IMR-90 (cell line): ENCODE data around the gene GPC6. TPM values are rescaled to one million over a fixed set of nuclear protein-coding genes. Genes with fewer than 3 reads are reported as not detected.

ENCODE experiments used
- ATAC-seq: fragments of 200-7000 bp; cut with Tn5 transposase; 2 replicates; pipeline ENCODE4 v1.9.1; 2020; ENCODE audit warnings: low read depth, mild to moderate bottlenecking, moderate library complexity
- BruUV-seq: library from RNA; stranded (reverse); fragments of 400-500 nt; replicated peaks from 2 replicates; lab custom pipeline; 2021; lab: Mats Ljungman, UMichigan
- CTCF ChIA-PET: fragments of 300-600 bp; formaldehyde crosslinking; extraction: SDS; loops from one replicate; lab custom pipeline; 2021; ENCODE audit warnings: antibody characterized with exemption; lab: Yijun Ruan, JAX
- POLR2A ChIA-PET: fragments of 300-600 bp; sonication (Branson Sonifier 250); formaldehyde crosslinking; loops from one replicate; lab custom pipeline; 2022; ENCODE audit warnings: antibody characterized with exemption; ENCODE audit not compliant: unreplicated experiment; lab: Charles Lee
- DNase-seq: peaks from one replicate; pipeline ENCODE4 v3.0.0; 2013
- H2AFZ ChIP-seq: replicated peaks from 2 replicates; pipeline ENCODE3; 2013; ENCODE audit warnings: low read length, mild to moderate bottlenecking; ENCODE audit not compliant: poor library complexity
- H2AK5ac ChIP-seq: 2 replicates; pipeline ENCODE4 v1.6.1; 2013; ENCODE audit warnings: low read depth, low read length, inconsistent platforms
- H2AK9ac ChIP-seq: replicated peaks from 2 replicates; pipeline ENCODE3; 2013; ENCODE audit warnings: mild to moderate bottlenecking, low read depth, low read length, moderate library complexity; ENCODE audit not compliant: poor library complexity
- H2BK120ac ChIP-seq: 2 replicates; pipeline ENCODE4 v1.6.1; 2013; ENCODE audit warnings: low read depth, low read length, inconsistent platforms
- H2BK15ac ChIP-seq: 3 replicates; pipeline ENCODE4 v1.6.1; 2013; ENCODE audit warnings: low read depth, low read length, inconsistent platforms
- H2BK20ac ChIP-seq: 2 replicates; pipeline ENCODE4 v1.6.1; 2013; ENCODE audit warnings: low read depth, mild to moderate bottlenecking, inconsistent platforms, low read length, moderate library complexity
- H2BK5ac ChIP-seq: 2 replicates; pipeline ENCODE4 v1.6.1; 2013; ENCODE audit warnings: mild to moderate bottlenecking, low read depth, low read length, inconsistent platforms; ENCODE audit not compliant: poor library complexity, severe bottlenecking
- H3K14ac ChIP-seq: replicated peaks from 2 replicates; pipeline ENCODE4 v1.6.1; 2013; ENCODE audit warnings: low read depth, low read length, inconsistent platforms
- H3K18ac ChIP-seq: 2 replicates; pipeline ENCODE4 v1.6.1; 2013; ENCODE audit warnings: low read depth, low read length, control low read depth
- H3K23ac ChIP-seq: 2 replicates; pipeline ENCODE4 v1.6.1; 2013; ENCODE audit warnings: low read depth, low read length, inconsistent platforms
- H3K27ac ChIP-seq: 2 replicates; pipeline ENCODE4 v1.5.1; 2013; ENCODE audit warnings: mild to moderate bottlenecking, control low read depth, low read length; ENCODE audit not compliant: insufficient read depth
- H3K27me3 ChIP-seq: 2 replicates; pipeline ENCODE4 v1.6.1; 2013; ENCODE audit warnings: low read length; ENCODE audit not compliant: control insufficient read depth, insufficient read depth
- H3K36me3 ChIP-seq: 2 replicates; pipeline ENCODE4 v1.6.1; 2013; ENCODE audit warnings: low read length, mixed read lengths; ENCODE audit not compliant: control insufficient read depth, insufficient read depth
- H3K4ac ChIP-seq: 2 replicates; pipeline ENCODE4 v1.6.1; 2013; ENCODE audit warnings: low read depth, low read length, inconsistent platforms
- H3K4me1 ChIP-seq: 2 replicates; pipeline ENCODE4 v1.6.1; 2013; ENCODE audit warnings: low read length, mixed read lengths; ENCODE audit not compliant: control insufficient read depth, insufficient read depth
- H3K4me2 ChIP-seq: 2 replicates; pipeline ENCODE4 v1.6.1; 2013; ENCODE audit warnings: low read depth, mild to moderate bottlenecking, control low read depth, low read length, moderate library complexity
- H3K4me3 ChIP-seq: 2 replicates; pipeline ENCODE4 v1.5.1; 2013; ENCODE audit warnings: low read depth, mild to moderate bottlenecking, control low read depth, low read length, moderate library complexity; ENCODE audit not compliant: insufficient read depth
- H3K56ac ChIP-seq: 2 replicates; pipeline ENCODE4 v1.6.1; 2013; ENCODE audit warnings: low read length, inconsistent platforms; ENCODE audit not compliant: insufficient read depth; ENCODE audit errors: extremely low read depth
- H3K79me1 ChIP-seq, 2 experiments: 2 replicates each; pipeline ENCODE4 v1.6.1; 2013; ENCODE audit warnings: low read length in 2 of 2, inconsistent platforms in 1 of 2, low read depth in 1 of 2
- H3K9ac ChIP-seq: 2 replicates; pipeline ENCODE4 v1.6.1; 2013; ENCODE audit warnings: low read depth, low read length, control low read depth
- H3K9me1 ChIP-seq: 2 replicates; pipeline ENCODE4 v1.6.1; 2013; ENCODE audit warnings: low read length, inconsistent platforms; ENCODE audit not compliant: insufficient read depth
- H3K9me3 ChIP-seq: 2 replicates; pipeline ENCODE4 v1.6.1; 2013; ENCODE audit warnings: low read length; ENCODE audit not compliant: control insufficient read depth, insufficient read depth
- H4K20me1 ChIP-seq: 2 replicates; pipeline ENCODE4 v1.6.1; 2013; ENCODE audit warnings: low read length, inconsistent platforms; ENCODE audit not compliant: insufficient read depth
- H4K5ac ChIP-seq: 2 replicates; pipeline ENCODE4 v1.6.1; 2013; ENCODE audit warnings: mild to moderate bottlenecking, low read depth, low read length, control low read depth
- H4K8ac ChIP-seq, 2 experiments: 2 replicates each; pipeline ENCODE4 v1.6.1; 2013; ENCODE audit warnings: low read depth in 2 of 2, low read length in 2 of 2, control low read depth in 1 of 2, inconsistent platforms in 1 of 2
- H4K91ac ChIP-seq: 2 replicates; pipeline ENCODE4 v1.6.1; 2013; ENCODE audit warnings: low read depth, low read length, inconsistent platforms; ENCODE audit not compliant: insufficient read depth
- BHLHE40 ChIP-seq: fragments of 150-350 bp; IDR thresholded peaks from 2 replicates; pipeline ENCODE4 v1.6.1; 2016; ENCODE audit warnings: mild to moderate bottlenecking, low read depth, low read length
- CEBPB ChIP-seq: IDR thresholded peaks from 2 replicates; pipeline ENCODE4 v1.6.1; 2012; ENCODE audit warnings: low read depth, low read length, improper control_type of control experiment
- CHD1 ChIP-seq: IDR thresholded peaks from 2 replicates; pipeline ENCODE4 v1.6.1; 2012; ENCODE audit warnings: low read depth, low read length, improper control_type of control experiment
- CTCF ChIP-seq: conservative IDR thresholded peaks from 2 replicates; pipeline ENCODE4 v1.5.1; 2012; ENCODE audit warnings: mild to moderate bottlenecking, low read depth, low read length, improper control_type of control experiment
- ELK1 ChIP-seq: fragments of 150-350 bp; IDR thresholded peaks from 2 replicates; pipeline ENCODE4 v1.6.1; 2016; ENCODE audit warnings: low read depth, mild to moderate bottlenecking, low read length, moderate library complexity, borderline replicate concordance
- FOS ChIP-seq: fragments of 150-350 bp; IDR thresholded peaks from 2 replicates; pipeline ENCODE4 v1.6.1; 2016; ENCODE audit warnings: low read depth, low read length
- MAFK ChIP-seq: IDR thresholded peaks from 2 replicates; pipeline ENCODE4 v1.6.1; 2012; ENCODE audit warnings: low read depth, low read length, improper control_type of control experiment
- MAZ ChIP-seq: IDR thresholded peaks from 2 replicates; pipeline ENCODE4 v1.6.1; 2012; ENCODE audit warnings: low read depth, mild to moderate bottlenecking, low read length, improper control_type of control experiment, moderate library complexity, borderline replicate concordance
- MXI1 ChIP-seq: IDR thresholded peaks from 2 replicates; pipeline ENCODE4 v1.6.1; 2012; ENCODE audit warnings: low read depth, mild to moderate bottlenecking, low read length, moderate library complexity, borderline replicate concordance
- NFE2L2 ChIP-seq: fragments of 150-350 bp; IDR thresholded peaks from 2 replicates; pipeline ENCODE4 v1.6.1; 2016; ENCODE audit warnings: low read depth, mild to moderate bottlenecking, low read length
- POLR2A ChIP-seq: IDR thresholded peaks from 2 replicates; pipeline ENCODE4 v1.6.1; 2012; ENCODE audit warnings: mild to moderate bottlenecking, low read depth, low read length
- RAD21 ChIP-seq: IDR thresholded peaks from 2 replicates; pipeline ENCODE4 v1.6.1; 2012; ENCODE audit warnings: low read length, improper control_type of control experiment
- RCOR1 ChIP-seq: IDR thresholded peaks from 2 replicates; pipeline ENCODE4 v1.6.1; 2012; ENCODE audit warnings: mild to moderate bottlenecking, low read length, improper control_type of control experiment; ENCODE audit not compliant: insufficient replicate concordance
- RFX5 ChIP-seq: IDR thresholded peaks from 2 replicates; pipeline ENCODE4 v1.8.0; 2012; ENCODE audit warnings: low read depth, mild to moderate bottlenecking, low read length, moderate library complexity
- SMC3 ChIP-seq: fragments of 150-350 bp; IDR thresholded peaks from 2 replicates; pipeline ENCODE4 v1.6.1; 2016; ENCODE audit warnings: low read depth, mild to moderate bottlenecking, antibody characterized with exemption, low read length, moderate library complexity
- USF2 ChIP-seq: fragments of 150-350 bp; IDR thresholded peaks from 2 replicates; pipeline ENCODE4 v1.6.1; 2017; ENCODE audit warnings: mild to moderate bottlenecking, antibody characterized with exemption, low read length, low read depth
- WGBS, 2 experiments: methylation state at CpG; one replicate each; pipeline versions ENCODE4 v1.1.5 to v1.1.7; 2013; ENCODE audit warnings: missing lambda C conversion rate in 2 of 2; ENCODE audit not compliant: insufficient read length in 1 of 2; ENCODE audit errors: extremely low coverage in 2 of 2; 5-methylcytosine and 5-hydroxymethylcytosine counted together
- dilution Hi-C: fragments of 300-500 bp; cut with HindIII; formaldehyde crosslinking; loops from one replicate; pipeline ENCODE4 v1.14.3; 2018; ENCODE audit warnings: low sequenced_read_pairs; ENCODE audit not compliant: unreplicated experiment
- in situ Hi-C: fragments of 300-500 bp; cut with MboI; formaldehyde crosslinking; loops from 3 replicates; pipeline ENCODE4 v1.14.3; 2019; ENCODE audit warnings: low sequenced_read_pairs, inconsistent platforms, mixed read lengths
- intact Hi-C: fragments of 100-400 bp; cut with micrococcal nuclease; formaldehyde crosslinking; loops from 2 replicates; pipeline ENCODE4 v1.10.0; 2022
- polyA plus RNA-seq, 3 experiments: library from polyadenylated mRNA; depleted of rRNA; stranded (reverse); fragments of >200 nt; gene quantifications; 2 replicates each; pipeline ENCODE4 v1.2.3, GENCODE V29; 2012; ENCODE audit warnings: low replicate concordance in 1 of 3
- total RNA-seq: library from RNA; depleted of rRNA; stranded (reverse); fragments of >200 nt; gene quantifications from 2 replicates; pipeline ENCODE4 v1.2.3, GENCODE V29; 2012

Gene GPC6
- total and polyA plus RNA-seq, 2 of the 4 experiments (the other 2 are of a cell fraction) = 14.9 to 39.4 TPM

GRCh38 chr13:93744886-93745285 is 518.3 kb downstream of the GPC6 start:
- Histone ChIP-seq H2BK5ac (no peak overlapping the region), H3K4me1 (no peaks in the 10 kb centered on the region), H3K4me3 (no peak overlapping the region), H3K9ac (no peak overlapping the region), H2BK20ac (no peak overlapping the region), H3K27me3 (no peaks in the 10 kb centered on the region), H3K14ac (no peak overlapping the region), H2BK120ac (no peak overlapping the region), H3K9me3 (no peaks in the 10 kb centered on the region), H3K4ac (no peak overlapping the region), H2AK9ac (no peak overlapping the region), H4K5ac (no peak overlapping the region), H3K4me2 (no peak overlapping the region), H2AK5ac (no peak overlapping the region), H4K20me1 (no peaks in the 10 kb centered on the region), H4K8ac (no peak overlapping the region), H3K9me1 (no peaks in the 10 kb centered on the region), H3K79me1 (no peaks in the 10 kb centered on the region), H3K56ac (no peak overlapping the region), H3K23ac (no peak overlapping the region), H2BK15ac (no peak overlapping the region), H3K18ac (no peak overlapping the region), H4K91ac (no peak overlapping the region), H2AFZ (no peak overlapping the region), H3K36me3 (no peaks in the 10 kb centered on the region), H3K27ac (no peak overlapping the region)
- BruUV-seq = no TSS peak
- in situ Hi-C loops (no loop called here), intact Hi-C loops (no loop called here), dilution Hi-C loops (no loop called here)
- ChIA-PET POLR2A (no interaction called here), CTCF (no interaction called here)
- no peak for TF ChIP-seq POLR2A
- TF ChIP-seq MAZ = no peak
- TF ChIP-seq MXI1 = no peak
- no peak for TF ChIP-seq NFE2L2
- TF ChIP-seq CTCF = no peak
- no peak for TF ChIP-seq CHD1
- TF ChIP-seq MAFK = no peak
- TF ChIP-seq ELK1 = no peak
- TF ChIP-seq USF2 = no peak
- no peak for TF ChIP-seq BHLHE40
- TF ChIP-seq RCOR1 = no peak
- TF ChIP-seq RAD21 = no peak
- TF ChIP-seq FOS = no peak
- no peak for TF ChIP-seq CEBPB
- TF ChIP-seq RFX5 = no peak
- TF ChIP-seq SMC3 = no peak
- ATAC-seq (no peak), DNase-seq (no peak)
- WGBS, 2 experiments = 100% methylated on average over 1 of the region's 1 CpG; no CpG with 5 or more reads in 1 of the 2 experiments
